A549 (cell line): Measurements from ENCODE around the gene PKIG. TPM values are rescaled to one million over a fixed set of nuclear protein-coding genes. Genes with fewer than 3 reads are reported as not detected.

Source experiments
- ATAC-seq, 2 experiments: fragments of 200-7000 bp in 1 of 2; fragments of >200 bp in 1 of 2; cut with Nextera tagmentation in 1 of 2; cut with Tn5 transposase in 1 of 2; 3 replicates each; pipeline versions ENCODE4 v1.8.0 to v1.9.1; 2018 to 2020; ENCODE audit warnings: mild to moderate bottlenecking in 1 of 2, moderate library complexity in 1 of 2
- CTCF ChIA-PET: fragments of 300-600 bp; sonication (Branson Sonifier 250); formaldehyde crosslinking; extraction: SDS; loops from one replicate; lab custom pipeline; 2021; ENCODE audit warnings: antibody characterized with exemption, inconsistent platforms; lab: Yijun Ruan, JAX
- POLR2A ChIA-PET: fragments of 350-600 bp; formaldehyde crosslinking; extraction: SDS; loops from one replicate; lab custom pipeline; 2021; ENCODE audit warnings: antibody characterized with exemption, inconsistent platforms; lab: Yijun Ruan, JAX
- DNase-seq, 2 experiments: peaks; one replicate each; pipeline versions ENCODE4 v3.0.0 to v3.0.0-alpha.2; 2011 to 2016; ENCODE audit warnings: low read depth in 1 of 2, low spot score in 1 of 2
- FAIRE-seq: peaks from 2 replicates; lab custom pipeline; 2011; peaks lifted over from hg19 to GRCh38; lab: Jason Lieb, UNC
- H3K27ac ChIP-seq, 2 experiments: fragments of >200 bp; sonication (Bioruptor Twin); formaldehyde crosslinking; 3 replicates each; pipeline ENCODE4 v1.5.1; 2016 to 2017
- H3K4me1 ChIP-seq: fragments of >200 bp; sonication (Bioruptor Twin); formaldehyde crosslinking; 3 replicates; pipeline ENCODE4 v1.6.1; 2016
- H3K4me2 ChIP-seq: fragments of >200 bp; sonication (Bioruptor Twin); formaldehyde crosslinking; 3 replicates; pipeline ENCODE4 v1.6.1; 2016
- H3K4me3 ChIP-seq: fragments of >200 bp; sonication (Bioruptor Twin); formaldehyde crosslinking; 3 replicates; pipeline ENCODE4 v1.5.1; 2016
- H3K9me3 ChIP-seq: fragments of >200 bp; sonication (Bioruptor Twin); formaldehyde crosslinking; 3 replicates; pipeline ENCODE4 v1.6.1; 2016
- CHD4 ChIP-seq: fragments of 200-600 bp; sonication (generic); IDR thresholded peaks from 2 replicates; pipeline ENCODE4 v1.6.1; 2016; ENCODE audit warnings: antibody characterized with exemption, mild to moderate bottlenecking, borderline replicate concordance
- E2F6 ChIP-seq: IDR thresholded peaks from 2 replicates; pipeline ENCODE4 v1.6.1; 2012; ENCODE audit warnings: low read depth, borderline replicate concordance
- EHF ChIP-seq: fragments of 250-450 bp; sonication (Bioruptor Pico); IDR thresholded peaks from 2 replicates; pipeline ENCODE4 v1.5.0; 2020; ENCODE audit warnings: mild to moderate bottlenecking
- EP300 ChIP-seq, 2 experiments: fragments of >200 bp; sonication (Bioruptor Twin); formaldehyde crosslinking; IDR thresholded peaks; 2 replicates in 1 of 2; 3 replicates in 1 of 2; pipeline ENCODE4 v1.6.1; 2016 to 2017
- FOXS1 ChIP-seq: fragments of 250-450 bp; sonication (Bioruptor Pico); IDR thresholded peaks from 2 replicates; pipeline ENCODE4 v1.5.0; 2020; ENCODE audit warnings: mild to moderate bottlenecking, moderate library complexity
- HEYL ChIP-seq: fragments of 250-450 bp; sonication (Bioruptor Pico); IDR thresholded peaks from 2 replicates; pipeline ENCODE4 v1.8.0; 2021; ENCODE audit warnings: mild to moderate bottlenecking, moderate library complexity
- HMGXB4 ChIP-seq: fragments of 250-450 bp; sonication (Bioruptor Pico); IDR thresholded peaks from 2 replicates; pipeline ENCODE4 v1.5.0; 2021; ENCODE audit warnings: mild to moderate bottlenecking, moderate library complexity, borderline replicate concordance
- HOXB13 ChIP-seq: fragments of 250-450 bp; sonication (Bioruptor Pico); IDR thresholded peaks from 2 replicates; pipeline ENCODE4 v1.5.0; 2020; ENCODE audit warnings: low read depth, mild to moderate bottlenecking, moderate library complexity
- HOXB5 ChIP-seq: fragments of 250-450 bp; sonication (Bioruptor Pico); IDR thresholded peaks from 2 replicates; pipeline ENCODE4 v1.5.0; 2020; ENCODE audit warnings: mild to moderate bottlenecking, moderate library complexity
- NR3C1 ChIP-seq: fragments of >200 bp; sonication (Bioruptor Twin); formaldehyde crosslinking; IDR thresholded peaks from 3 replicates; pipeline ENCODE4 v1.6.1; 2017
- PBX3 ChIP-seq: IDR thresholded peaks from 2 replicates; pipeline ENCODE4 v1.6.1; 2012
- RCOR1 ChIP-seq: fragments of 150-350 bp; IDR thresholded peaks from 2 replicates; pipeline ENCODE4 v1.6.1; 2014; ENCODE audit warnings: antibody characterized with exemption, low read length, low read depth
- REST ChIP-seq: fragments of 200-600 bp; sonication (generic); IDR thresholded peaks from 2 replicates; pipeline ENCODE4 v1.6.1; 2016; ENCODE audit warnings: antibody characterized with exemption, mild to moderate bottlenecking, moderate library complexity
- RNF2 ChIP-seq: fragments of 200-600 bp; sonication (generic); IDR thresholded peaks from 2 replicates; pipeline ENCODE4 v1.6.1; 2016; ENCODE audit warnings: low read depth, mild to moderate bottlenecking, antibody characterized with exemption, moderate library complexity, borderline replicate concordance
- ZNF302 ChIP-seq: fragments of 250-450 bp; sonication (Bioruptor Pico); IDR thresholded peaks from 2 replicates; pipeline ENCODE4 v1.9.0; 2021; ENCODE audit warnings: inconsistent platforms, mild to moderate bottlenecking, moderate library complexity
- ZSCAN20 ChIP-seq: fragments of 250-450 bp; sonication (Bioruptor Pico); IDR thresholded peaks from 2 replicates; pipeline ENCODE4 v1.8.0; 2022; ENCODE audit warnings: mild to moderate bottlenecking, moderate library complexity
- WGBS: methylation state at CpG from one replicate; pipeline ENCODE4 v1.1.6; 2017; ENCODE audit errors: missing lambda C conversion rate; 5-methylcytosine and 5-hydroxymethylcytosine counted together
- polyA plus RNA-seq, 4 experiments: library from polyadenylated mRNA; depleted of rRNA in 3 of 4; stranded (reverse); fragments of >200 nt; fragmentation: RNase III in 1 of 4; extraction: RNeasy Plus Mini Kit Qiagen cat#74134 plus additional on column Dnase treatment in 1 of 4; gene quantifications; 2 replicates in 3 of 4; 3 replicates in 1 of 4; pipeline ENCODE4 v1.2.3, GENCODE V29; 2011 to 2017

Gene PKIG
- polyA plus RNA-seq, 2 of the 4 experiments (the other 2 are of a cell fraction), result 24.0 to 31.1 TPM

GRCh38 chr20:44666066-44666465 lies 83.7 kb downstream of the PKIG start:
- ChIA-PET POLR2A (no interaction called here), CTCF (interaction anchor here (1.4 to 9.9 kb wide), 2 partner anchors 18 to 21 kb away, joined by 3 to 74 read pairs; no protein-coding TSS in a partner anchor)
- Histone ChIP-seq H3K4me2 (no peak overlapping the region), H3K4me1 (peaks cover 6% of the 10 kb centered on the region; the same call in 2 of the 3 replicates), H3K4me3 (no peak overlapping the region), H3K27ac (no peak overlapping the region), H3K9me3 (no peaks in the 10 kb centered on the region)
- WGBS, result 75% methylated on average over 3 of the region's 3 CpGs
- DNase-seq (no peak), FAIRE-seq (no peak), ATAC-seq (no peak)
- no peak for TF ChIP-seq FOXS1 (CRISPR knock-in tag)
- TF ChIP-seq RNF2, result no peak
- TF ChIP-seq HOXB5, result no peak
- no peak for TF ChIP-seq ZNF302 (CRISPR knock-in tag)
- TF ChIP-seq EHF, result no peak
- TF ChIP-seq PBX3, result no peak
- no peak for TF ChIP-seq EP300 (IDR thresholded peaks at IDR 0.05)
- no peak for TF ChIP-seq HEYL (CRISPR knock-in tag)
- no peak for TF ChIP-seq CHD4
- TF ChIP-seq E2F6, result no peak
- no peak for TF ChIP-seq HMGXB4
- no peak for TF ChIP-seq HOXB13
- no peak for TF ChIP-seq NR3C1
- TF ChIP-seq RCOR1, result no peak
- TF ChIP-seq ZSCAN20 (CRISPR knock-in tag), result no peak
- TF ChIP-seq REST, result no peak

Other genes starting within 250 kb of the PKIG start
- 1.2 and 1.3 TPM in 2 replicates for gene R3HDML, start 245.5 kb upstream of the PKIG start, polyA plus RNA-seq (2011; rRNA removed)
- 0.37 to 1.0 TPM (median 0.96 TPM) in 3 replicates for gene R3HDML, start 245.5 kb upstream of the PKIG start, polyA plus RNA-seq (2017; fragmentation: RNase III; extraction: RNeasy Plus Mini Kit Qiagen cat#74134 plus additional on column Dnase treatment)
- 20.0 and 23.0 TPM in 2 replicates for gene HNF4A, start 226.9 kb upstream of the PKIG start, polyA plus RNA-seq (2011; rRNA removed)
- 17.5 to 26.2 TPM (median 25.9 TPM) in 3 replicates for gene HNF4A, start 226.9 kb upstream of the PKIG start, polyA plus RNA-seq (2017; fragmentation: RNase III; extraction: RNeasy Plus Mini Kit Qiagen cat#74134 plus additional on column Dnase treatment)
- gene TTPAL, start 106.7 kb upstream of the PKIG start, polyA plus RNA-seq (2011; rRNA removed), result 9.2 and 11.0 TPM in 2 replicates
- 9.1 to 9.3 TPM (median 9.3 TPM) in 3 replicates for gene TTPAL, start 106.7 kb upstream of the PKIG start, polyA plus RNA-seq (2017; fragmentation: RNase III; extraction: RNeasy Plus Mini Kit Qiagen cat#74134 plus additional on column Dnase treatment)
- gene SERINC3, start 60.5 kb upstream of the PKIG start, polyA plus RNA-seq (2011; rRNA removed), result 159 and 173 TPM in 2 replicates
- gene SERINC3, start 60.5 kb upstream of the PKIG start, polyA plus RNA-seq (2017; fragmentation: RNase III; extraction: RNeasy Plus Mini Kit Qiagen cat#74134 plus additional on column Dnase treatment), result 57.4 to 65.0 TPM (median 62.9 TPM) in 3 replicates
- 46.7 and 48.1 TPM in 2 replicates for gene ADA, start 69.1 kb downstream of the PKIG start, polyA plus RNA-seq (2011; rRNA removed)
- gene ADA, start 69.1 kb downstream of the PKIG start, polyA plus RNA-seq (2017; fragmentation: RNase III; extraction: RNeasy Plus Mini Kit Qiagen cat#74134 plus additional on column Dnase treatment), result 34.5 to 37.5 TPM (median 36.9 TPM) in 3 replicates
- 9.9 and 10.1 TPM in 2 replicates for gene CCN5, start 132.8 kb downstream of the PKIG start, polyA plus RNA-seq (2011; rRNA removed)
- 11.1 to 13.9 TPM (median 12.3 TPM) in 3 replicates for gene CCN5, start 132.8 kb downstream of the PKIG start, polyA plus RNA-seq (2017; fragmentation: RNase III; extraction: RNeasy Plus Mini Kit Qiagen cat#74134 plus additional on column Dnase treatment)
- gene KCNK15, start 163.3 kb downstream of the PKIG start, polyA plus RNA-seq (2011; rRNA removed), result 0.33 and 0.49 TPM in 2 replicates
- 0.41 to 0.67 TPM (median 0.43 TPM) in 3 replicates for gene KCNK15, start 163.3 kb downstream of the PKIG start, polyA plus RNA-seq (2017; fragmentation: RNase III; extraction: RNeasy Plus Mini Kit Qiagen cat#74134 plus additional on column Dnase treatment)
- gene RIMS4, start 228.0 kb downstream of the PKIG start, polyA plus RNA-seq (2011; rRNA removed), result 0.39 and 0.56 TPM in 2 replicates
- 1.3 to 1.6 TPM (median 1.3 TPM) in 3 replicates for gene RIMS4, start 228.0 kb downstream of the PKIG start, polyA plus RNA-seq (2017; fragmentation: RNase III; extraction: RNeasy Plus Mini Kit Qiagen cat#74134 plus additional on column Dnase treatment)